ENCODE results near the gene ABCC3. TPM values are rescaled to one million over a fixed set of nuclear protein-coding genes. Genes with fewer than 3 reads are reported as not detected.

Gene ABCC3
- total RNA-seq, 1 donor: 39.3 TPM

DNA sequence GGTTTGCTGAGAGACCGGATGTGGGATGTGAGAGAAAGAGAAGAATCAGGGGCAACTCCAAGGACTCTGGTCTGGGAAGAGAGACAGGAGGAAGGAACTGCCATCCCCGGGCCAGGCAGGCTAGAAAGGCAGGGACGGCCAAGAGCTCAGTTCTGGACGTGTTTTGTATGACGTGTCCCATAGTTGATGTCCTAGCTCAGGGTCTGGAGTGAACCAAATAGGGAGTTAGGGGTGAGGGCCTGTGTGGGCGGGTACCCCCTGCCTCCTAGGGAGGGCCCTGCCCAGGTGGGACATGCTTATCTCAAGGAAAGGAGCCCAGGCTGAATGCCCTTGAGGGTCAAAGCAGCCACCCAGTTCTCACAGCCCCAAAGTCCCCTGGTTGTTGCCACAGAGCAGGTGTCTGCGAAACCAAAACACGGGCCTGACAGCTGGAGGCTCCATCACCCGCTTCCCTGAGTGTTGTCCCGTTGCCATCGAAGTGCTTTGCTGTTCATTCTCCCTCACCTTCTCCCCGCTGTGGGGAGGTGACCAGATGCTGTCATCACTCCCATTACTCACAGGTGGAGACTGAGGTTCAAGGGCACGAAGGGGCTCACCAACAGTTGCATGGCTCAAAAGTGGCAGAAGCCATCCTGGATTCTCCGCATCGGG is 7.5 kb downstream of the ABCC3 start:
- no peak for TF ChIP-seq CTCF (IDR thresholded peaks at IDR 0.05; ENCODE audit: insufficient read depth, low read depth, low read length)
- no peak overlapping the region for H3K4me3 ChIP-seq (ENCODE audit: low read depth, low read length)
- DNase-seq (ENCODE audit: low read depth): no peak

GRCh38 chr17:50642722-50643656 is 8.3 kb downstream of the ABCC3 start:
- TF ChIP-seq CTCF (IDR thresholded peaks at IDR 0.05; ENCODE audit: insufficient read depth, low read depth, low read length): no peak
- H3K4me3 ChIP-seq (ENCODE audit: low read depth, low read length): no peak overlapping the region
- no peak for DNase-seq (ENCODE audit: low read depth)

GRCh38 chr17:50645748-50646682 is 11.3 kb downstream of the ABCC3 start:
- DNase-seq (ENCODE audit: low read depth): no peak
- H3K4me3 ChIP-seq (ENCODE audit: low read depth, low read length): no peak overlapping the region
- no peak for TF ChIP-seq CTCF (IDR thresholded peaks at IDR 0.05; ENCODE audit: insufficient read depth, low read depth, low read length)

DNA sequence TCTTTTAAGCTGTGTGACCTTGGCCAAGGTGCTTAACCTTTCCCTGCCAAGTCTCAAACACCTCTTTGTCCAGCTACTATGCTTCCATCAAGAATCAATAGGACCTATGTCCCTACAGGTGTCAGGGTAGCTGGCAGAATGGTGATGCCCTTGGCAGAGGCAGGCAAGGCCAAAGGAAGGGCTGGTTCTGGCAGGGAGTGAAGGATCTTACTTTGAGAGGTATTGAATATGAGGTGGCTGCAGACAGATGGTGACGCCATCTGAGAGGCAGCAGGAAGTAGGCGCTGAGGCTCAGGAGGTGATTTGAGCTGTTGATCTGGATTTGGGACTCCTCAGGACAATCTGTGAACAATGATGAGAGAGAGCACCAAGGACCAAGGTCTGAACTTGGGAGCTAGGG is 12.5 kb downstream of the ABCC3 start:
- no peak for TF ChIP-seq CTCF (IDR thresholded peaks at IDR 0.05; ENCODE audit: insufficient read depth, low read depth, low read length)
- no peak for DNase-seq (ENCODE audit: low read depth)
- H3K4me3 ChIP-seq (ENCODE audit: low read depth, low read length): no peak overlapping the region

DNA sequence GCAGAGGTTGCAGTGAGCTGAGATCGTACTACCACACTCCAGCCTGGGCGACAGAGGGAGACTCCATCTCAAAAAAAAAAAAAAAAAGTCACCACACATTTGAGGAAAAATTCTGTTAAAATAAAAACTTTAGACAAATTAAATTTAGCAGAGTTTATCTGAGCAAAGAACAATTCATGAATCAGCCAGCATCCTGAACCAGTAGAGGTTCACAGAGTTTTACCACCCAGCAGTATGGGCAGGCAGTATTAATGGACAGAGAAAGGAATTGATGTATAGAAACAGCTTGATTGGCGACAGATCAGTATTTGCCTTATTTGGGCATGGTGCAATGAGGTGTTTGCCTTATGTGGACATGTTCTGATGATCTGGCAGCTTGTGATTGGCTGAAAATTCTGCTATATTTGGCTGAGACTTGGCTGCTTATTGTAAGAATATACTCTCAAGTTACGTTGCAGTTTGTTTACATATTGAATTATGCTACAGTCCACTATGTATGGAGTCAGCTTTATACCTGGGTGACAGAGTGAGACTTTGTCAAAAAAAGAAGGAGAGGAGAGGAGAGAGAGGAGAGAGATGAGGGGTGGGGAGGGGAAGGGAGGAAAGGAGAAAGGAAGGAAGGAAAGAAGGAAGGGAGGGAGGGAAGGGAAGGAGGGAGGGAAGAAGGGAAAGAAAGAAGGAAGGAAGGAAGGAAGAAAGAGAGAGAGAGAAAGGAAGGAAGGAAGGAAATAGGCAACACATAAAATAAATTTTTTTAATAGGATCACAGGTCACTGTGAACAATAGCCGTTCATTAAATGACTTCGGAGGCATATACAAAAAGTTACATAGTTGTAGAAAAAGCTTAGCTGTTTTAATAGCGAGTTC is 14.6 kb downstream of the ABCC3 start:
- TF ChIP-seq CTCF (IDR thresholded peaks at IDR 0.05; ENCODE audit: insufficient read depth, low read depth, low read length): no peak
- no peak overlapping the region for H3K4me3 ChIP-seq (ENCODE audit: low read depth, low read length)
- no peak for DNase-seq (ENCODE audit: low read depth)

DNA sequence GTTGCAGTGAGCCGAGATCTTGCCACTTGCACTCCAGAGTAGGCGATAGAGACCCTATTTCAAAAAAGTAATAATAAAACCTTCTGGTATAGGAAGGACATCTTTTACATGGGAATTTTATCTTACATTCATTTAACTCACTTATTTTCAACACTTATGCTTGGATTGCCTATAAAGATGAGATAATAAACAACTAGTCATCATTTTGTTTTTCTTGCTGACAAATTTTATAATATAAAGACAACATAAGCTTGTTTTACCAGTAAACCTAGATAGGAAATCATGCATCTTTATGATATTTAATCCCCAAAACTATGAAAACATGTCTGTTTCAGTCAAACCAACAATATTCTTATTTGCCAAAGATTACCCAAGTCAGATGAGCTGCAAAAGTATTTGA is 17.0 kb downstream of the ABCC3 start:
- no peak overlapping the region for H3K4me3 ChIP-seq (ENCODE audit: low read depth, low read length)
- no peak for DNase-seq (ENCODE audit: low read depth)
- no peak for TF ChIP-seq CTCF (IDR thresholded peaks at IDR 0.05; ENCODE audit: insufficient read depth, low read depth, low read length)

Measured in fibroblast of villous mesenchyme (primary cell).